Epithelial cell of proximal tubule (primary cell): Measurements from ENCODE around the gene GRM7. TPM values are rescaled to one million over a fixed set of nuclear protein-coding genes. Genes with fewer than 3 reads are reported as not detected.
A peak's percentile ranks its signal among the peaks of the same experiment; 100 is the strongest.

ENCODE experiments used
- DNase-seq: peaks from one replicate; pipeline ENCODE4 v3.0.0-alpha.2; 2011; ENCODE audit warnings: low read depth
- H3K4me3 ChIP-seq: 2 replicates; pipeline ENCODE4 v1.5.1; 2011; ENCODE audit warnings: low read depth, mild to moderate bottlenecking, low read length
- CTCF ChIP-seq: conservative IDR thresholded peaks from 2 replicates; pipeline ENCODE4 v1.5.1; 2012; ENCODE audit warnings: low read depth, mild to moderate bottlenecking, low read length
- total RNA-seq: library from RNA; depleted of rRNA; stranded (reverse); fragments of >200 nt; gene quantifications from 2 replicates; pipeline ENCODE4 v1.2.3, GENCODE V29; 2015

The GRM7 gene
- total RNA-seq, 1 donor from 2014 or later: not detected

- DNase-seq: no peak
- TF ChIP-seq CTCF: no peak
- no peak overlapping the region for H3K4me3 ChIP-seq
Observed at GRCh38 chr3:7070461-7070860, 209.5 kb downstream of the GRM7 start.

- no peak overlapping the region for H3K4me3 ChIP-seq
- DNase-seq: no peak
- TF ChIP-seq CTCF: no peak
Observed at GRCh38 chr3:7074217-7074616, 213.3 kb downstream of the GRM7 start.

DNA sequence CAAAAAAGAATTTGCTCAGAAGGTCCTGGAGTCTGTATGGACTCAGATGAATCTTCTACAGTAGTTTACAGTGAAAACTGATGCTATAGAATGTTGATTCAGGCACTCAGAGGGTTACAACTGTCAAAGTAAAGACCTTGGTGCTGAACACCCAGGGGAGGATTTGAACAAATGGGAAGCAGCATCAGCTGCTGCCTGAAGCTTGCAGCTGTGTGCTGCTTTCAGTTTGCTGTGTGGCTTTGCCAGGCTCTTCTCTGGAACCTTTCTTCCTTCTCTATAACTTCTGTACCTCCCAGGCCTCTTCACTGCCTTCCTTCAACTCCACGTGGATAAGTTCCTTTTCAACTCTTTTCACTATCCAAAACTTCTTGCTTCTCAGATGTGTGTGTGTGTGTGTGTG, 214.2 kb downstream of the GRM7 start:
- TF ChIP-seq CTCF: no peak
- no peak for DNase-seq

DNA sequence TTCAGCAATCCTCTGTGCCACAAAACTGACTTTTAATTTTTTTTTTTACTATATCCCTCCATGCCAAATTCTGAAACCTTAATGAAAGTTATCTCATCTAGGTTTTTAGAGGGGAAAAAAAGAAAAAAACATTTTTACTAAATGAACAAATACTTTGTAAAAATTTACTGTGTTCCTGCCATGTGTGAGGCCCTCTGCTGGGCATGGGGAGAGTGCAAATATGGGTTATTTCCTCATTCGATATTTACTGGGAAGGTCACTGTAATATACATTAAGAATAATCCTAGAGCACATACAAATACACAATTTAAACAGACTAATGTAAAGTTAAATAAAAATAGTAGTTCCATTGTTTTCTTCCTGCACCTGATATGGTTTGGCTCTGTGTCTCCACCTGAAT, 215.0 kb downstream of the GRM7 start:
- no peak for DNase-seq
- TF ChIP-seq CTCF: peak; percentile 53
- H3K4me3 ChIP-seq: no peak overlapping the region

More for the DNA sequence above, 214.2 kb downstream of the GRM7 start:
- no peak overlapping the region for H3K4me3 ChIP-seq

- no peak for TF ChIP-seq CTCF
Observed at GRCh38 chr3:7082244-7082643, 221.3 kb downstream of the GRM7 start.

GRCh38 chr3:7086417-7086816, 225.5 kb downstream of the GRM7 start:
- no peak overlapping the region for H3K4me3 ChIP-seq
- TF ChIP-seq CTCF: no peak
- DNase-seq: no peak

More at GRCh38 chr3:7082244-7082643, 221.3 kb downstream of the GRM7 start:
- no peak overlapping the region for H3K4me3 ChIP-seq
- DNase-seq: no peak

- no peak for TF ChIP-seq CTCF
- DNase-seq: peak; percentile 61
- H3K4me3 ChIP-seq: no peak overlapping the region
Observed at GRCh38 chr3:7095116-7095515, 234.2 kb downstream of the GRM7 start.
